ENCODE measurements around the gene SLC9A9. TPM values are rescaled to one million over a fixed set of nuclear protein-coding genes. Genes with fewer than 3 reads are reported as not detected.

SLC9A9 gene
- total and polyA plus RNA-seq, 2 donors from 2014 or later, result 3.7 to 16.5 TPM

- intact Hi-C loops (cut with DNase I), result no loop called here
- FAIRE-seq, result no peak
- TF ChIP-seq CTCF (IDR thresholded peaks at IDR 0.05; ENCODE audit: borderline replicate concordance, extremely low read depth, insufficient read depth), result no peak
Measured at GRCh38 chr3:143295201-143296080, 552.8 kb downstream of the SLC9A9 start.

GRCh38 chr3:143294188-143294587, 554.1 kb downstream of the SLC9A9 start:
- no peak for DNase-seq
- H3K9me3 ChIP-seq (ENCODE audit: control insufficient read depth in 2 of 3, insufficient read depth in 1 of 3, low read length in 3 of 3), result no peaks in the 10 kb centered on the region
- TF ChIP-seq CTCF (IDR thresholded peaks at IDR 0.05; ENCODE audit: borderline replicate concordance, extremely low read depth, insufficient read depth), result no peak
- H3K9ac ChIP-seq (ENCODE audit: low read length in 3 of 3), result no peak overlapping the region
- H3K27me3 ChIP-seq (ENCODE audit: control insufficient read depth, insufficient read depth, low read length), result no peaks in the 10 kb centered on the region
- intact Hi-C loops (cut with DNase I), result no loop called here
- H3K4me1 ChIP-seq (ENCODE audit: control insufficient read depth in 2 of 3, insufficient read depth in 2 of 3, low read depth in 1 of 3, low read length in 3 of 3), result no peaks in the 10 kb centered on the region
- H3K4me3 ChIP-seq (ENCODE audit: low read length in 3 of 3), result no peak overlapping the region
- no peaks in the 10 kb centered on the region for H3K36me3 ChIP-seq (ENCODE audit: control insufficient read depth in 2 of 3, insufficient read depth in 3 of 3, low read length in 3 of 3)
- no peak overlapping the region for H3K27ac ChIP-seq (ENCODE audit: low read depth in 2 of 2, low read length in 2 of 2)
- no peak for FAIRE-seq

More at GRCh38 chr3:143295201-143296080, 552.8 kb downstream of the SLC9A9 start:
- DNase-seq, result no peak
- Histone ChIP-seq H3K9me3 (ENCODE audit: control insufficient read depth in 2 of 3, insufficient read depth in 1 of 3, low read length in 3 of 3) (no peaks in the 10 kb centered on the region), H3K27me3 (ENCODE audit: control insufficient read depth, insufficient read depth, low read length) (no peaks in the 10 kb centered on the region), H3K9ac (ENCODE audit: low read length in 3 of 3) (no peak overlapping the region), H3K4me1 (ENCODE audit: control insufficient read depth in 2 of 3, insufficient read depth in 2 of 3, low read depth in 1 of 3, low read length in 3 of 3) (no peaks in the 10 kb centered on the region), H3K36me3 (ENCODE audit: control insufficient read depth in 2 of 3, insufficient read depth in 3 of 3, low read length in 3 of 3) (no peaks in the 10 kb centered on the region), H3K4me3 (ENCODE audit: low read length in 3 of 3) (no peak overlapping the region), H3K27ac (ENCODE audit: low read depth in 2 of 2, low read length in 2 of 2) (no peak overlapping the region)

GRCh38 chr3:143291836-143292447, 556.3 kb downstream of the SLC9A9 start:
- intact Hi-C loops (cut with DNase I), result no loop called here
- Histone ChIP-seq H3K27ac (ENCODE audit: low read depth in 2 of 2, low read length in 2 of 2) (no peak overlapping the region), H3K9ac (ENCODE audit: low read length in 3 of 3) (no peak overlapping the region), H3K4me1 (ENCODE audit: control insufficient read depth in 2 of 3, insufficient read depth in 2 of 3, low read depth in 1 of 3, low read length in 3 of 3) (no peaks in the 10 kb centered on the region), H3K36me3 (ENCODE audit: control insufficient read depth in 2 of 3, insufficient read depth in 3 of 3, low read length in 3 of 3) (no peaks in the 10 kb centered on the region), H3K4me3 (ENCODE audit: low read length in 3 of 3) (no peak overlapping the region), H3K9me3 (ENCODE audit: control insufficient read depth in 2 of 3, insufficient read depth in 1 of 3, low read length in 3 of 3) (no peaks in the 10 kb centered on the region), H3K27me3 (ENCODE audit: control insufficient read depth, insufficient read depth, low read length) (no peaks in the 10 kb centered on the region)
- TF ChIP-seq CTCF (IDR thresholded peaks at IDR 0.05; ENCODE audit: borderline replicate concordance, extremely low read depth, insufficient read depth), result no peak
- FAIRE-seq, result no peak
- peak in 2 of 5 donors; percentile 14 to 68 for DNase-seq
